Fibroblast of skin of left quadriceps (primary cell): ENCODE measurements around the gene CNGB1.
"Not testable (repeated sequence)": the region's sequence is repeated elsewhere in the genome, so short reads cannot be mapped to it uniquely, and the experiment has no call there.

Source experiments
- DNase-seq, 2 experiments: peaks; one replicate each; pipeline ENCODE4 v3.0.0-alpha.2; 2013; ENCODE audit warnings: low read depth in 2 of 2

CNGB1 gene

DNA sequence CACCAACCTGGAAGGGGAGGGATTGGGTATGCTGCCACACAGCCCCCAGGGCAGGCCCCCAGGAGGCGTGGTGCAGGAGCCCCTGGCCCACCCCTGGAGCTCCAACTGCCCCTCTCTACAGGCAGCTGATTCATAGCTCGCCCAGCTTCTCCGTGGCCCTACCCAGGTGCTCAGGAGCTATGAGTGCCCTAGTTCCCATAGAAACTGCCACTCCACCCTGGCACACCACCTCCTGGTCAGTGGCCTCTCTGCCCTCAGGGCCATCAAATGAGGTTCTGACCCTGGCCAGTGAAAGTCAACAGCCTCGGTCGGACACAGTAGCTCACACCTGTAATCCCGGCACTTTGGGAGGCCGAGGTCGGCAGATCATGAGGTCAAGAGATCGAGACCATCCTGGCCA lies 18.0 kb downstream of the CNGB1 start:
- DNase-seq, result no peak

DNA sequence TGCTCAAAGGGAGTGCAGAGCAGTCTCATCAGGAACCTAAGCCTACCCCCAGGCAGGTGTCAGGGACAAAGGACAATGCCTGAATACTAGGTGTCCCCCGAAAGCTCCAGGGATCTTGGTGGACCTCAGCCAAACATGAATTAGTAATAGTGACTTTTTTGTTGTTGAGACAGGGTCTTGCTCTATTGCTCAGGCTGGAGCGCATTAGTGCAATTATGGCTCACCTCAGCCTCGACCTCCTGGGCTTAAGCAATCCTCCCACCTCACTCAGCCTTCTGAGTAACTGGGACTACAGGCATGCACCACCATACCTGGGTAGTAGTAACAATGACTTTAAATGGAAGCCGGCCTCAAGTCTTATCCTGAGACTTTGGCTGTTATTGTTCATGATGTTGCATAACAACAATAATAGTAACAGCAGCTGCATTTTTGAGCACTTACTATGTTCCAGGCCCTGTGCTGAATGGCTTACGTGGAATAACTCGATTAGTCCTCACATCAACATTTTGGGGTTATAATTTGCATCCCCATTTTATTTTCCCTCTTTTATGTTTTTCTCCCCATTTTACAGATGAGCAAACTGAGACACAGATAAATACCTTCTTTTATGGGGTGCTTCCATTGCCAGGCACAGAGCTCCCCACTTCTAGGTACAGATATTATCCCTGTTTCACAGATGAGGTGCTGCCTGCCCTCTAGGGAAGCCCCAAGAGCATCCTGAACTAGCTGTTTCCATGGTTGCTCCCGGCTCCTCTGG lies 19.5 kb downstream of the CNGB1 start:
- no peak for DNase-seq

DNA sequence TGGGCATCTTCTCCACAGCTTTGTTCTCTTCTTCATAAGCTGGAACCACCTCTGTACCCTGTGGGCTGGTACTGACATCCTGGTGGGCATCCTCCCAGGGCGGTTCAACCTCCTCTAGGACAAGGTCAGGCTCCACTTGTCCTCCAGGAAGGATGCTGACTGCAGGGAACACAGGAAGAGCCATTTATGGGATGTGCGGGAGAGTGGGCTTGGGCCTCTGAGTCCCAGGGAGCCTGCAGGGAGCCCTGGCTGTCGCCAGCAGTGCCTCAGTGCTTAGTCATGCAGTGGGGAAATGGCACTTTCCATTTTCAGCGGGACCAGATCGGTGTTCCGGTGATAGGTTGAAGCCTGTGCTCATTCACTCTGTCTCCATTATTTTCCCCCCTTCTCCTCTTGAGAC lies 20.5 kb downstream of the CNGB1 start:
- no peak for DNase-seq

DNA sequence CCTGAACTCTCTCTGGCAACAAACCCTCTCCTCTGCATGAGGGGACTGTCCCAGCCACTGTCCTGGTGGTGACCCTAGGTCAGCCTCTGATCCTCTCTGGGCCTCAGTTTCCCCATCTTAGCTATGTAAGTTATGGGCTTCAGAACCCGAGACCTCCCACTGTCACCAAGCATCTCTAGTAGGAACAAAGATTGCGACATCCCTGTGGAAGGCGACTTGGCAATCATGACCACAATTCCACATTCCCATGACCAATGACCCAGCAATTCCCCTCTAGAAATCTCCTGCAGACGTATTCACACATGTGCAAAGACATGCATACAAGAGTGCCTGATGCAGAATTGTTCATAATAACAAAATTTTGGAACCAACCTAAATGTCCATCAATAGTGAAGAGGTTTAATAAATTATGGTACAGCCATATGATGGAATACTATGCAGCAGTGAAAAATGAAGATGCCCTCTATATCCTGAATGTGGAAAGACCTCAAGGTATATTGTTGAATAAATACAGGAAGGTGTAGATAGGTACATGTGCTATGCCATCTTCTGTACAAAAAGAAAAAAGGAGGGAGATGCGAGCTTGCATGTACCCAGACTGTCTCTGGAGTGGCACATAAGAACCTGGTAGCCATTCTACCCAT lies 21.2 kb downstream of the CNGB1 start:
- no peak for DNase-seq

DNA sequence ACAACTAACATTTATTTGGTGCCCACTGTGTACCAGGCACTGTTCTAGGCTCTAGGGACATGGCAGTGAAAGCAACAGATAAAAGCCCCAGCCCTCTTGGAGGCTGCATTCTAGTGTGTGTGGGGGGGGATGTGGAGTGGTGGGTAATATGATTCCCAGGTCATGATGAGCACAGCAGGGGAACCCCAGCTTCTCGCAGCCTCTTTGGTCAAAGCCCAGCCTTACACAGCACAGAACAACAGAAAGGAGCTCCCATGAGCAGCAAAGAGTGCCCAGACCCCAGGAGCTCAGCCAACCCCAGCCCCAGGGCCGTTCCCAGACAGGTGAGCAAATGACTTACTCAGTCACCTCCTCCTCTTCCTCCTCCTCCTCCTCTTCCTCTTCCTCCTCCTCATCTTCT lies 21.9 kb downstream of the CNGB1 start:
- DNase-seq, result no peak

DNA sequence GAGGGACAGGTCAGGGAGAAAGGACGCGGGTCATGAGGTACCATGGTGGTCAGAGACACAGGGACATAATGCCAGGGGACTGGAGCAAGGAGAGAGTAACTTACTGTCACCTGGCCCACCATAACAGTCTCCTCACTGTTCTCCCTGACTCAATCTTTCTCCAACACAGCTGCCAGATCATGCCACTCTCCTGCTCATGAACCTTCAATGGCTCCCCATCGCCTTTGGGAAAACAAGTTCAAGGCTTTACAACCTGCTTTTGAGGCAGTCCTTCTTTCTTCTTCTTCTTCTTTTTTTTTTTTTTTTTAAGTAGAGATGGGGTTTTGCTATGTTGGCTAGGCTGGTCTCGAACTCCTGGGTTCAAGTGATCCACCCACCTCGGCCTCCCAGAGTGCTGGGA lies 22.9 kb downstream of the CNGB1 start:
- no peak for DNase-seq

DNA sequence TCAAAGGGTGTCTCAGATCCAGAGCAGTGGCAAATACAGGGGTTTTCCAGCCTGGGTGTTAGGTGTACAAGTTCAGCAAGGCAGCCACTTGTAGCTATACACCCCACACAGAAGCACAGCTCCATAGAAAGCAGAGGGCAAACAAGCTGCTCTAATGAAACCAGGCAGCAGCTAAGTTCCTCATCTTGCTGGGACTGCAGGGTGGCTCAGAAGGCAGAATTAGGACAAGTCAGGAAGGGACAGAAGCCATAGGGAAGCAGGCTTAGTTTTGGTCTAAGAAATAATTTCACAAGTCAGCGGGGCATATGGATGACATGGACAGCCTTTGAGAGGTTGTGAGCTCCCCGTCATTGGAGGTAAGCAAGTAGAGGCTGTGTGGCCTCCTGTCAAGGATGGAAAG lies 23.7 kb downstream of the CNGB1 start:
- no peak for DNase-seq

DNA sequence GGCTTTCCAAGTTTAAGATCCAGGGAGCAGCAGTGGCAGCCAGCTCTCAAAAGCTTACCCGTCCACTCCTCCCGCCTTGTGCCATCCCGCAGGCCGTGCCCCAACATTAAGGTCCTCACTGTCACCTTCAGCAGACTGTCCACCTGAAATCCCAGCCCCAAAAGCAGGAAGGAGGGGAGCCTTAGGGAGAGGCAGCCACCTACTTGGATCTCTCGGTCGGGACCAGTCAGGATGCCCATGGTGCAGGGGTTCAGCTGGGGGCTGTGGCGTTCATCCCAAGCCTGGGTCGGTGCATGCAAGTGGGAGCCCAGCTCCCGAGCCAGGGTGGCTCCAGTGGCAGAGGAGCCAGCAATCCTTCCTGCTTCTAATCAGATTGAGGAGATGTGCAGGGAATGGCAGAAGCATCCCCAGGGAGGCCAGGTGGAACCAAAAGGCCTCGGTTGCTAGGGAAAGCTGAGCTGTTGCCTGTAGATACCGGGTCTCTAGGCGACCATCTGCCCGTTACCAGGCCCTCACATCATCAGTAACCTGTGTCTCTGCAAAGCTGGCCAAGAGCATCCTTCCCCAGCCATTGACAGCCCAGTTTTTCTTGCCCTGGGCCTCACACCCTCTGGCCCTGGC lies 24.6 kb downstream of the CNGB1 start:
- no peak for DNase-seq

DNA sequence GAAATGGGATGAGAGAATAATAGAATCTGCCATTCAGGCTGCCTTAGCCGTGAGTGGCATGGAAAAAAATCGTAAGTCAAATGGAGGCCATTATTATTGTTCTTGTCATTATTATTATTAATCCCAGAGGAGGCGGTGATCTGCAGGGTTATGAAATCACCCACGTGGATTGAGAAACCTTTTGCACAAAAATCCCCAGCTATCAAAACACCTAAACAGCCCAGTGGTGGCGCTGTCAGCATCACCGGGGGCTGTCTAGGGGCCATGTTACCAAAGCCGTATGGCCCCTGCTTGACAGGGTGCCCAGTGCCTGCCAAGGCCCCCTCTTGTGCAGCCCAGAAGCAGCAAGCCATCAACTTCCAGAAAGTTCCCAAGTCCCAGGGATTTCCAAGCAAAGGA lies 25.2 kb downstream of the CNGB1 start:
- no peak for DNase-seq

DNA sequence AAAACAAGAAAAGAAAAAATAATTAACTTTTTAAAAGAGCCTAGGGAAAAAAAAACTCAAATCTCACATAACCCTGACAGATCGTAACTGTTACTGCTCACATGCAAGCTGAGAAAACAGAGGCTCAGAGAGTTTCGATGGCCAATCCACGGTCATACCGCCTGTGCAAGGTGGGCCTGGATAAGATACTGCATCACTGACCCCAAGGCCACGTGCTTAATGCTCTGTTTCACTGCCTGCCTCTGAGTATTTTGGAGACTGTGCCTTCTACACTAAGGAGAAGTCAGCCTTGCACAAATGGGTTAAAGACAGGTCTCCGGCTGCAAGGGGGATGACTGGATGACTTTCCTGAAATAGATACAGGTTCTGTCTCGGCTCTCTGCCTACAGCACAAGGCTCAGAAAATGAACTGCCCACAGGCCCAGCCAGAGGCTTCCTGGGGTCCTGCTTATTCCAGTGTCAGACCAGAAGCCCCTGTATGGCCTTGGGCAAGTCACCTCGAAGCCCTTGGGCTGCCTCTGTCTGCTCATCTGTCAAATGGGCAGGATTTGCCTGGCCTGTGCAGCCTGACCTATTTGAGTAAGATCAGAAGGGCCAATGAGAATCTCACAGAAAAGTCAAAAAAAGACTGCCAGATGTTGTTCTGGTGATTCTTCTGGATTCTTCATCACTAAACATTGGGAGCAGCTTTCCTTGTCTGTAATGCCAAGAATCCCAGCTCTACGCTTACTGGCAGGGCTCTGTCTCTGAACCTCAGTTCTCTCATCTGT lies 25.8 kb downstream of the CNGB1 start:
- no peak for DNase-seq

DNA sequence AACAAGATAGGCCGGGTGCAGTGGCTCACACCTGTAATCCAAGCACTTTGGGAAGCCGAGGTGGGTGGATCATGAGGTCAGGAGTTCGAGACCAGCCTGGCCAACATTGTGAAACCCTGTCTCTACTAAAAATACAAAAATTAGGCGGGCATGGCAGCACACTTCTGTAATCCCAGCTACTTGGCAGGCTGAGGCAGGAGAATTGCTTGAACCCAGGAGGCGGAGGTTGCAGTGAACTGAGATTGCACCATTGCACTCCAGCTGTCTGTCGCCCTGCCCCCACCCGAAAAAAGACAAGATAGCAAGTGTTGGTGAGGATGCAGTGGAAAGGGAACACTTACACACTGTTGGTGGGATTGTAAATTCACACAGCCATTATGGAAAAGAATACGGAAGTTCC lies 27.5 kb downstream of the CNGB1 start:
- DNase-seq, result not testable (repeated sequence)

DNA sequence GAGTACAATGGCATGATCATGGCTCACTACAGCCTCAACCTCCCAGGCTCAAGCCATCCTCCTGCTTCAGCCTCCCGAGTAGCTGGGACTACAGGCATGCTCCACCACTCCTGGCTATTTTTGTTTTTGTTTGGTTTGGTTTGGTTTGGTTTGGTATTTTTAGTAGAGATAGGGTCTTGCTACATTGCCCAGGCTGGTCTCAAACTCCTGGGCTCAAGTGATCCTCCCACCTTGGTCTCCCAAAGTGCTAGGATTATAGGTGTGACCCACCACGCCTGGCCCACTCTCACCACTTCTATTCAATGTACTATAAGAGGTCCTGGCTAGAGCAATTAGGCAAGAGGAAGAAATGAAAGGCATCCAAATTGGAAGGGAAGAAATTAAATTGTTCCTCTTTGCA lies 29.0 kb downstream of the CNGB1 start:
- DNase-seq, result not testable (repeated sequence)

DNA sequence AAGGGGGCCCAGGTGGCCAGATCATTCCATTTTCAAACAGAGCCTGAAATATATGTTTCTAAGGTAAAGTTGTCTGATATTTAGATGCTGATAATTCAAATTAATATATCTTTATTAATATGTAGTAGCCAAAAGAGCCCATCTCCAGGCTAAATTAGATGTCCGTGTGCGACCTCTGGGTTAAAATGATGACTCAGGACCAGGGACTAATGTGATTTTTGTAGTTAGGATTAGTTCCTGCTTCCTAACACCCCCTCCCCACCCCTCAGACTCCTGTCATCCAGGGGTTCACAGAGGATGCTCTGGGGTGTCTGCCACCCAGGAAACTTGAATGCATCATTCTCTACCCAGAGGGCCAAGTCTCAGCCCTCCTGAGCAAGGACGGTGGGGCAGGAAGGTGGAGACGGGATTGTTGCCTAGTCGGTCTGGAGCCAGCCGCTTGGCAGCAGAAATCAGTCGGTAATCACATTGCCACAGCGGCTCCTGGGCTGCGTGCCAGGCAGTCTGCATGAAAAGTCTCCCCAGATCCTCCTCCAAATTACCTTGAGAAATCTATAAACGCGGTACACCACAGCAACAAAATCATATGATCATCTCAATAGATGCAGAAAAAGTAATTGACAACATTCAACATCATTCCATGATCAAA lies 29.8 kb downstream of the CNGB1 start:
- no peak for DNase-seq

DNA sequence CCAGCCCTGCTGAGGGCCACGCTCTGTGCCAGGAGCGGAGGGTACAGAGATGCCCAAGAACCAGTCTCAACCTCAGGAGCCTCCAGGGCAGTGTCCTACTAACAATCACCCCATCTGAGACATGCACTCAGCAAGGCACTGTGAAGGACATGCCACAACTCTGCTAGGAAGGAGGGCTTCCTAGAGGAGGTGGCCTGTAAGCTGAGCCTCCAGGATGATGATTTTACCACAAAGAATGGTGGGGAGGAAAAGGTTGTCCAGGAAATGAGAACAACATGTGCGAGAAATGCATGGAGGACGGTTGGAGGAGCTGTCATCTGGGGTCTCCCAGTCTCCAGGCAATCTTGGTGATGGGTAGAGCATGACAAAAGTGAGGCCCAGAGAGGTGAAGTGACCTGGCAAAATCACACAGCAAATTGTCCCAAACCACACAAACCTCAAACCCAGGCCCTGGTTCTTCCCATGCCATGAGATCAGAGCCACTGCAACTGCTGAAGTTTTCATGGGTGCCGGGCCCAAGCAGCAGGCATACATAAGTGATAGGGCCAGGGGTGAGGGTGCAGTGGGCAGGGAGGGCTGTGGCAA lies 30.5 kb downstream of the CNGB1 start:
- no peak for DNase-seq

DNA sequence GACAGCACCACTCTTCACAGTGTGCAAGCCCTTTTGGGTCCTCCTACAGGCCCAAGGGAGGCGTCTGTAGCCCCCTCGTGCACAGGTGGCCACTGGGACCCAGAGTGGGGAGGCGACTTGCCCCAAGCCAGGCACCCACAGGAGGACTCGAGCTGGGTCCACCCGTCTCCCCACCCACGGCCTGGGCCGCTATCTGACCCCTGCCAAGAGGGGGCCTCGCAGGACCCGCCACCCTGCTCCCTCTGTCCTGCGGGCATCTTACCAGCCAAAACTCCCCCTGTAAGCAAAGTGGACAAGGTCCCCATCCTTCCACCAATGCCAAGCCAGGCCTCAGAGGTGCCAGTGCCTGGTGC lies 31.1 kb downstream of the CNGB1 start:
- DNase-seq, result no peak

DNA sequence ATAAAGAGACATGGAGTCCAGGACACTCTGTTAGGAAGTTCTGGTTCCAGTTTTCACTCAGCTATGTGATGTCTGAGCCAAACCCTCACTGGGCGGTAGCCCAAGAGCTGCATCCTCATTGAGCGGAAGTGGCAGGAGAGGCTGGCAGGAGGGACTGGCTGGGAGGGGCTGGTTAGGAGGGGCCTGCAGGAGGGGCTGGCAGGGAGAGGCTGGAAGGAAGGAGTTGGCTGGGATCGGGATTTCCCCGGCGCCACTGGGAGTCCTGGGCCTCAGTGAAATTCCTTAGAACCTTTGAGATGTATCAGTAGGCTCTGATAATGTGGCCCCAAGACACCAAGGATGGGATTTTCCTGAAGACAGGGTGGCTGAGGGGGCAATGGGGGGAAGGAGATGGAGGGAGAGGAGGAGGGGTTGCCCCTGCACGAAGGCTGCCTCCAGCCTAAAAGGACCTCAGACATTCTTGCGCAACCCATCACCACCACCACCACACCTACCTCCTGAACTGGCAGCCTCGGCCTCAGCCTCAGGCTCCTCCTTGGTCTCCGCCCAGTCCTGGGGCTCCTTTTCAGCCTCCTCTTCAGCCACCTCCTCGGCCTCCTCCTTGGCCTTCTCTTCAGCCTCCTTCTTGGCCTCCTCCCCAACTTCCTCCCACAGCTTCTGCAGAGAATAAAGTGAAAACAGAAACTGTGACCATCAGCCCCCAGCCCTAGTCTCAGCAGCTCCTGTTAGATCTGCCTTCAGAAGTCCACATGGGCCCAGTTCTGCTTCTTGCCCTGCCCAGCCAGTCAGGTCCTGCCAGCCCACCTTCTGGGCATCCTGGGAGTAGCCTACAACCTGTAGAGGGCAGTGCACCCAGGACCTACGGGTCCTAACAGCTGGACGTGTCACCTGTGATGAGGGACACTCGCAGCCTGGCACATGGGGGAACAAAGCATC lies 31.7 kb downstream of the CNGB1 start:
- DNase-seq, result peak; percentile 4 to 28

DNA sequence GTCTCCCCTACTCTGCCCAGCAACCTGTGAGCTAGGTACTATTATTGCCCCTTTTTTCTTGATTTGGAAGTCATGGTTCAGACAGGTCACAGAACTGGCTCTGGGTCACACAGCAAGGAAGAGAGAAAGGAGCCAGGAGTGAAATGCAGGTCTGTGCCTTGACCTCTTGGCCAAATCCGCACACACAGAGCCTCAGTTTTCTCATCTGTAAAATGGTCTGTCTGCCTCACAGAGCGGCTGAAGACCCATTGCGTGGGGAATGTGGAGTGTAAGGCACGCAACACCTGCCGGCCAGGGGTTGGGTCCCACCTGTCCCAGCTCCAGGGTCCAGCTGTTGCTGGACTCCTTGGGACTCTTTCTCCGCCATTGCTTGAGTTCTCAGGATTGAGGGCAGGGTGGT lies 32.4 kb downstream of the CNGB1 start:
- DNase-seq, result no peak

DNA sequence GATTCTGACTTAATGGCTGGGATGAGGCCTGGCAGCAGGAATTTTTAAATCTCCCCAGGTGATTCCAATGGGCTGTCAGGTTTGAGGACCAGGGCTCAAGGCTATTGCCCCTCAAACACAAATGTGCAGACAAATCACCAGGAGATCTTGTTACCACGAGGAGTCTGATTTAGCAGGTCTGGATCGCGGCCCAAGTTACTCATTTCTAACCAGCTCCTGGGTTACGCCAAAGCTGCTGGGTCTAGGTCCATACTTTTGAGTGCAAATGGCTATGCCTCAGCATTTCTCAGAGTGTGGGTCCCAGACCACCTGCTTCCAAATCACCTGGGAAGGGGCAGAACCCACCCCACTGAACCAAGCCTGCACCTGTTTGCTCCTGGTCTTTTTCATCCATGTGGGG lies 33.1 kb downstream of the CNGB1 start:
- DNase-seq, result no peak

DNA sequence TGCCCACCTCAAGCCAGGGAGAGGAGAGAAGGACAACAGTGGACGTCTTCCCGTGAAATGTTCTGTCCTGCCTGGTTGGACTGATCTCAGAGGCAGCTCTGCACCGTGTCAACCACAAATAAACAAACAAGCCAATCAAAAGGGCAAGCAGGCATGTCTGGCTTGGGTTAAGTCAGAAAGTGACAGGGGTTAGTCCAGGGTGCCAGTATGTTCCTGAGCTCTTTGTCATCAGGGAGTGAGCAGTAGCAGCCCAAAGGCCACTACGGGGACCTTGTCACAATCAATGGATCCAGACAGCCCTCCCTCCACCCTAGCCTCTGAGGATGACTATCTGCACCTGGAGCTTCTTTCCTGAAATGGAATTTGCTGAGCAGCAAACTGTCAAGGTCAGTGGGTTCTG lies 35.0 kb downstream of the CNGB1 start:
- no peak for DNase-seq

DNA sequence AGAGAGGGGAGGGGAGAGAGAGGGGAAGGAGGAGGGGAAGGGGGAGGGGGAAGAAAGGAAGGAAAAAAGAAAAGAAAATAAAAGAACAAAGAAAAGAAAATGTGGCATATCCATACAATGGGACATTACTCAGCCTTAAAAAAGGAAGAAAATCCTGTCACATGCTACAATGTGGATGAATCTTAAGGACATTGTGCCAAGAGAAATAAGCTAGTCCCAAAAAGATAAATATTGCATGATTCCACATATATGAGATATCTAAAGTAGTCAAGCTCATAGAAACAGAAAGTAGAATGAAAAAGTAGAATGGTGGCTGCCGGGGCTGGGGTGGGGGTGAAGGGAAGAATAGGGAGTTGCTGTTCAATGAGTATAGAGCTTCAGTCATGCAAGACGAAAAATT lies 40.4 kb downstream of the CNGB1 start:
- no peak for DNase-seq

DNA sequence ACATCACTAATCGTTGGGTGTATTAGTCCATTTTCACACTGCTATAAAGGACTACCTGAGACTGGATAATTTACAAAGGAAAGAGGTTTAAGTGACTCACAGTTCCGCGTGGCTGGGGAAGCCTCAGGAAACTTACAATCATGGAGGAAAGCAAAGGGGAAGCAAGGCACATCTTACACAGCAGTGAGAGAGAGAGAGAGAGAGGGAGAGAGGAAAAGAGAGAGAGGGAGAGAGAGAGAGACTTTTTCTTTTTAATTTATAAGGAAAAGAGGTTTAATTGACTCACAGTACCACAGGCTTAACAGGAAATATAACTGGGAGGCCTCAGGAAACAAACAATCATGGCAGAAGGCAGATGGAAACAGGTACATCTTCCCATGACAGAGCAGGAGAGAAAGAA lies 41.7 kb downstream of the CNGB1 start:
- no peak for DNase-seq
